ENCODE data around the gene FFAR1.
"Not testable (repeated sequence)": the region's sequence is repeated elsewhere in the genome, so short reads cannot be mapped to it uniquely, and the experiment has no call there.

The FFAR1 gene

GRCh38 chr19:35352177-35352447 lies 4.4 kb downstream of the FFAR1 start:
- TF ChIP-seq, protein P1, sequence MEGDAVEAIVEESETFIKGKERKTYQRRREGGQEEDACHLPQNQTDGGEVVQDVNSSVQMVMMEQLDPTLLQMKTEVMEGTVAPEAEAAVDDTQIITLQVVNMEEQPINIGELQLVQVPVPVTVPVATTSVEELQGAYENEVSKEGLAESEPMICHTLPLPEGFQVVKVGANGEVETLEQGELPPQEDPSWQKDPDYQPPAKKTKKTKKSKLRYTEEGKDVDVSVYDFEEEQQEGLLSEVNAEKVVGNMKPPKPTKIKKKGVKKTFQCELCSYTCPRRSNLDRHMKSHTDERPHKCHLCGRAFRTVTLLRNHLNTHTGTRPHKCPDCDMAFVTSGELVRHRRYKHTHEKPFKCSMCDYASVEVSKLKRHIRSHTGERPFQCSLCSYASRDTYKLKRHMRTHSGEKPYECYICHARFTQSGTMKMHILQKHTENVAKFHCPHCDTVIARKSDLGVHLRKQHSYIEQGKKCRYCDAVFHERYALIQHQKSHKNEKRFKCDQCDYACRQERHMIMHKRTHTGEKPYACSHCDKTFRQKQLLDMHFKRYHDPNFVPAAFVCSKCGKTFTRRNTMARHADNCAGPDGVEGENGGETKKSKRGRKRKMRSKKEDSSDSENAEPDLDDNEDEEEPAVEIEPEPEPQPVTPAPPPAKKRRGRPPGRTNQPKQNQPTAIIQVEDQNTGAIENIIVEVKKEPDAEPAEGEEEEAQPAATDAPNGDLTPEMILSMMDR (IDR thresholded peaks at IDR 0.05; ENCODE audit: control insufficient read depth, extremely low read depth, insufficient read depth) = no peak
- no peak for DNase-seq (ENCODE audit: low read depth)
- H3K4me3 ChIP-seq (ENCODE audit: low read depth, low read length) = no peak overlapping the region

DNA sequence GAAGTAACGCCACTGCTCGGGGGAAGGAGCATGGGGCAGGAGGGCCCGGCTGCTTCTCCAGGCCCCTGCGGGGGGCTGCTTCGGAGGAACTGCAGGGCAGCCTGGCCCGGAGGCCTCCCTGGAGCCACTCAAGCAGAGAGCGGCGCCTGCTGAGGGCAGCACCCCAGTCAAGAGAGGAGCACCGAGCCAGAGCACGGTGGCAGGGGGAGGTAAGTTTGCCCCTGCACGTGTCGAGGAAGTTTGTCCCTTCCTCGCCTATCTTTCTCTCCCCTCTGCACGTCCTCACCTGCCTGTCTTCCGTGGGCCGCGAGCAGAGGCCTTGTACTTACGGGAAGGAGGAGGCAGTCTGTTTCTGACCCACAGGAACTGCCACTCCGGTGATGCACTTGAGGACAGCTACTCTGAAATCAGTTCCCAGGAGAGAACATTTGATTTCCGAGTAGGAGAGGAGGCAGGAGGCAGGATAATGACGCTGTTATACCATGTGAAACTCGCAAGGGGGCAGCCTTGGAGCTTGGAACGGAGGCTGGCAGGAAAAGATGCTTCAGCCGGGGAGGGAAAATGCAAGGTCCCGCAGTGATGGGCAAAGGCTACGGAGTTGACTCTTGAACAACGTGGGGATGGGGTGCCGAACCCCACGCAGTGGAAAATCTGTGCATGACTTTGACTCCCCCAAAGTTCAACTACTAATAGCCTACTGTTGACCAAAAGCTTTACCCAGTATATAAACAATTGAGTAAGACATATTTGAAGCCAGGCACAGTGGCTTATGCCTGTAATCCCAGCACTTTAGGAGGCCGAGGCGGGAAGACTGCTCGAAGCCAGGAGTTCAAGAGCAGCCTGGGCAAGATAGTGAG lies 5.0 kb downstream of the FFAR1 start:
- no peak overlapping the region for H3K4me3 ChIP-seq (ENCODE audit: low read depth, low read length)
- TF ChIP-seq, protein P1 (IDR thresholded peaks at IDR 0.05; ENCODE audit: control insufficient read depth, extremely low read depth, insufficient read depth) = peak; percentile 92
- peak; percentile 33 for DNase-seq (ENCODE audit: low read depth)

- DNase-seq (ENCODE audit: low read depth) = no peak
- no peak overlapping the region for H3K4me3 ChIP-seq (ENCODE audit: low read depth, low read length)
- TF ChIP-seq, protein P1 (IDR thresholded peaks at IDR 0.05; ENCODE audit: control insufficient read depth, extremely low read depth, insufficient read depth) = no peak
Measured at GRCh38 chr19:35353635-35354034, 5.9 kb downstream of the FFAR1 start.

DNA sequence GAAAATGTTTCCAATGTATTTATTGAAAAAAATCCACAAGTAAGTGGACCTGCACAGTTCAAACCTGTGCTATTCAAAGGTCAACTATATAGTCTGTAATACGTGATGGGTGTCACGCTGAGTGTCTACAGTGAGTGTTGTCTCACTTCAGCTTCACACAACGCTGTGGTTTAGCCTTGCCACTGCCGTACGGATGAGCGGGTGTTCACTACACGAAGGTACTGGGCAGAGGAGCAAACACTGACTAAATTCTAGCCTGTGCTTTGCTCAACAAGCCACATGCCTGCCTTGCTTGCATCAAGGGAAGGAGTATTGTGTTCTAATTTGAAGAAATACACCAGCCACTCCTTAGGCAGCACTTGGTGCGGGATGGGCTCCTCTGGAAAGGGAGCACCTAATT lies 7.2 kb downstream of the FFAR1 start:
- no peak overlapping the region for H3K4me3 ChIP-seq (ENCODE audit: low read depth, low read length)
- no peak for DNase-seq (ENCODE audit: low read depth)
- TF ChIP-seq, protein P1 (IDR thresholded peaks at IDR 0.05; ENCODE audit: control insufficient read depth, extremely low read depth, insufficient read depth) = no peak

- no peak overlapping the region for H3K4me3 ChIP-seq (ENCODE audit: low read depth, low read length)
- DNase-seq (ENCODE audit: low read depth) = no peak
- TF ChIP-seq, protein P1 (IDR thresholded peaks at IDR 0.05; ENCODE audit: control insufficient read depth, extremely low read depth, insufficient read depth) = no peak
Measured at GRCh38 chr19:35355791-35356460, 8.2 kb downstream of the FFAR1 start.

GRCh38 chr19:35357867-35358573 lies 10.3 kb downstream of the FFAR1 start, which contains the start of gene FFAR3:
Gene FFAR3, plus strand, starts transcription at chr19:35358460. Its CDS starts 431 bp downstream, at chr19:35358891.
- TF ChIP-seq, protein P1 (IDR thresholded peaks at IDR 0.05; ENCODE audit: control insufficient read depth, extremely low read depth, insufficient read depth) = no peak
- no peak for DNase-seq (ENCODE audit: low read depth)
- no peak within 1 kb of the TSS for H3K4me3 ChIP-seq (ENCODE audit: low read depth, low read length)

GRCh38 chr19:35358834-35359233 lies 11.1 kb downstream of the FFAR1 start:
- DNase-seq (ENCODE audit: low read depth); H3K4me3 ChIP-seq (ENCODE audit: low read depth, low read length): not testable (repeated sequence)

GRCh38 chr19:35359395-35359794 lies 11.7 kb downstream of the FFAR1 start:
- not testable (repeated sequence) for H3K4me3 ChIP-seq (ENCODE audit: low read depth, low read length); DNase-seq (ENCODE audit: low read depth)

DNA sequence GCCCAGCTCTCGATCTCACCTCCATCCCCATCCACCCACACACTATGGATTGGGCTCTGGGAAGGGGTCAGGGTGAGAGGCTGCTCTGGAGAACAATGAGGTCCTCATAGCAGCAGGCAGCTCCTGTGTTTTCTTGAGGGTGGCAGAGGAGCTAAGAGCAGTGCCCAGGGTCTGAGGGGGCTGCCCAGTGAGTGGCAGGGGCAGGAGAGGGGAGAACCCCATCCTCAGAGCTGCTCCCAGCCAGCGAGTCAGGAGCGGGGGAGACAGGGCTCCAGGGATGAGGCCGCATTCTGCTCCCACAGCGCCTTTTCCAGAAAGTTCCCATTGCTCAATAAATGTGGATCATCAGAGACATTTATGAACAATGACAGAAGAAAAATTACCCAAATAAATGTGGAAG lies 12.4 kb downstream of the FFAR1 start:
- not testable (repeated sequence) for H3K4me3 ChIP-seq (ENCODE audit: low read depth, low read length); DNase-seq (ENCODE audit: low read depth)

Measured in LNCaP clone FGC (cell line).